Hepatocyte (in vitro differentiated cells): ENCODE data around the gene VWA8.

Source experiments
- CTCF ChIP-seq: fragments of 200-600 bp; sonication (generic); IDR thresholded peaks from 2 replicates; pipeline ENCODE4 v1.5.1; 2016; ENCODE audit warnings: antibody characterized with exemption, mild to moderate bottlenecking; ENCODE audit not compliant: poor library complexity
- EZH2 ChIP-seq: fragments of 200-600 bp; sonication (generic); IDR thresholded peaks from 2 replicates; pipeline ENCODE4 v1.6.1; 2016; ENCODE audit warnings: antibody characterized with exemption, mild to moderate bottlenecking, borderline replicate concordance
- EZH2phosphoT487 ChIP-seq: fragments of 200-600 bp; sonication (generic); IDR thresholded peaks from one replicate; pipeline ENCODE4 v1.6.1; 2018; ENCODE audit warnings: antibody characterized with exemption, mild to moderate bottlenecking, low read depth, moderate library complexity; ENCODE audit not compliant: unreplicated experiment, severe bottlenecking

- TF ChIP-seq CTCF: no peak
- TF ChIP-seq EZH2phosphoT487: no peak
- no peak for TF ChIP-seq EZH2
These were observed 412.0 kb downstream of the VWA8 start for GRCh38 chr13:41548910-41549309.
